SU-DHL-6 (cell line): Measurements from ENCODE around the gene CDH22.

Experiments
- EZH2phosphoT487 ChIP-seq: fragments of 200-600 bp; sonication (generic), shearing (Covaris generic); conservative IDR thresholded peaks from 2 replicates; pipeline ENCODE4 v1.6.1; 2018; ENCODE audit warnings: mild to moderate bottlenecking, antibody characterized with exemption, low read length, moderate library complexity, mixed read lengths
- TF ChIP-seq, protein P1 (sequence below): fragments of 200-600 bp; sonication (generic); IDR thresholded peaks from one replicate; pipeline ENCODE4 v1.5.1; 2017; ENCODE audit warnings: antibody characterized with exemption, mild to moderate bottlenecking, low read length, moderate library complexity; ENCODE audit not compliant: insufficient read depth, poor library complexity, severe bottlenecking

DNA sequence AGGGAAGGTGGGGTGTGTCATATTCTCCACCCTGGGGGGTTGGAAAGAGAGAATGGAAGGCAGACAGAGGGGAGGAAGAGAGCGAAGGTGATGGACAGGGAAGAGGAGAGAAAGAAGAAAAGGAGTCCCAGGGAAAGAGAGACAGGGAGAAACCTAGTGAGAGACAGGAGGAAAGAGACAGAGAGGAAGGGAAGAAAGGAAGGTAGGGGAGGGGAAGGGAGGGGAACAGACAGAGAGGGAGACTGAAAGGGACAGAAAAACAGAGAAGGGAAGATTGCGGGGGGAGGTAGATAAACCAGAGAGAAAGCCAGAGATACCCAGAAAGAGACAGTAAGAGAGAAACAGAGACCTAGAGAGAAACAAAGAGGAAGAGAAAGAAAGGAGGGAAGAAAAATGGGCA lies 88.4 kb downstream of the CDH22 start:
- TF ChIP-seq, protein P1, sequence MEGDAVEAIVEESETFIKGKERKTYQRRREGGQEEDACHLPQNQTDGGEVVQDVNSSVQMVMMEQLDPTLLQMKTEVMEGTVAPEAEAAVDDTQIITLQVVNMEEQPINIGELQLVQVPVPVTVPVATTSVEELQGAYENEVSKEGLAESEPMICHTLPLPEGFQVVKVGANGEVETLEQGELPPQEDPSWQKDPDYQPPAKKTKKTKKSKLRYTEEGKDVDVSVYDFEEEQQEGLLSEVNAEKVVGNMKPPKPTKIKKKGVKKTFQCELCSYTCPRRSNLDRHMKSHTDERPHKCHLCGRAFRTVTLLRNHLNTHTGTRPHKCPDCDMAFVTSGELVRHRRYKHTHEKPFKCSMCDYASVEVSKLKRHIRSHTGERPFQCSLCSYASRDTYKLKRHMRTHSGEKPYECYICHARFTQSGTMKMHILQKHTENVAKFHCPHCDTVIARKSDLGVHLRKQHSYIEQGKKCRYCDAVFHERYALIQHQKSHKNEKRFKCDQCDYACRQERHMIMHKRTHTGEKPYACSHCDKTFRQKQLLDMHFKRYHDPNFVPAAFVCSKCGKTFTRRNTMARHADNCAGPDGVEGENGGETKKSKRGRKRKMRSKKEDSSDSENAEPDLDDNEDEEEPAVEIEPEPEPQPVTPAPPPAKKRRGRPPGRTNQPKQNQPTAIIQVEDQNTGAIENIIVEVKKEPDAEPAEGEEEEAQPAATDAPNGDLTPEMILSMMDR: no peak
- TF ChIP-seq EZH2phosphoT487: no peak
